GM18505 (cell line): ENCODE measurements around the gene SRRM4.
"Not testable (repeated sequence)": the region's sequence is repeated elsewhere in the genome, so short reads cannot be mapped to it uniquely, and the experiment has no call there.

Experiments
- ATAC-seq: cut with Tn5 transposase; IDR thresholded peaks from one replicate; pipeline ENCODE4 v1.9.1; 2021; ENCODE audit not compliant: unreplicated experiment
- POLR2A ChIP-seq: IDR thresholded peaks from 4 replicates; pipeline ENCODE4 v1.6.1; 2011; ENCODE audit warnings: borderline replicate concordance; ENCODE audit not compliant: insufficient read depth, insufficient read length; ENCODE audit errors: extremely low read depth

Gene SRRM4

DNA sequence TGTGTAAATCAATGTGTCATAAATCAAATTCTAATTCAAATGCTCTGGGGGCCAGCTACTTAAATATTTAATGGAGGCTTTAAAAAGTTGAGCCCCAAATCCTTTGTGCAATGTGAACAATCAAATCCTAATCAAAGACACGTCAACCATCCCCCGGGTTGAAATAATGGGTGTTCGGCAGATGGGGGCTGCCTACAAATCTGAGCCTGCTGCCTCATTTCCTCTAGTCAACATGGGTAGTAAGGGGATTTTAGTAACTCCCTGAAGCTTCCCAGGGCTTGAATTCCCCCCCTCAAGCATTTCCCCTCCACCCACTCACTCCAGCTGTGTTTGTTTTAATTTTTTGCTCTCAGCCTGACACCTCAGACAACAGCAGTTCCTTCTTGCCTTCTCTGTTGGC, 37.8 kb downstream of the SRRM4 start:
- no peak for TF ChIP-seq POLR2A

DNA sequence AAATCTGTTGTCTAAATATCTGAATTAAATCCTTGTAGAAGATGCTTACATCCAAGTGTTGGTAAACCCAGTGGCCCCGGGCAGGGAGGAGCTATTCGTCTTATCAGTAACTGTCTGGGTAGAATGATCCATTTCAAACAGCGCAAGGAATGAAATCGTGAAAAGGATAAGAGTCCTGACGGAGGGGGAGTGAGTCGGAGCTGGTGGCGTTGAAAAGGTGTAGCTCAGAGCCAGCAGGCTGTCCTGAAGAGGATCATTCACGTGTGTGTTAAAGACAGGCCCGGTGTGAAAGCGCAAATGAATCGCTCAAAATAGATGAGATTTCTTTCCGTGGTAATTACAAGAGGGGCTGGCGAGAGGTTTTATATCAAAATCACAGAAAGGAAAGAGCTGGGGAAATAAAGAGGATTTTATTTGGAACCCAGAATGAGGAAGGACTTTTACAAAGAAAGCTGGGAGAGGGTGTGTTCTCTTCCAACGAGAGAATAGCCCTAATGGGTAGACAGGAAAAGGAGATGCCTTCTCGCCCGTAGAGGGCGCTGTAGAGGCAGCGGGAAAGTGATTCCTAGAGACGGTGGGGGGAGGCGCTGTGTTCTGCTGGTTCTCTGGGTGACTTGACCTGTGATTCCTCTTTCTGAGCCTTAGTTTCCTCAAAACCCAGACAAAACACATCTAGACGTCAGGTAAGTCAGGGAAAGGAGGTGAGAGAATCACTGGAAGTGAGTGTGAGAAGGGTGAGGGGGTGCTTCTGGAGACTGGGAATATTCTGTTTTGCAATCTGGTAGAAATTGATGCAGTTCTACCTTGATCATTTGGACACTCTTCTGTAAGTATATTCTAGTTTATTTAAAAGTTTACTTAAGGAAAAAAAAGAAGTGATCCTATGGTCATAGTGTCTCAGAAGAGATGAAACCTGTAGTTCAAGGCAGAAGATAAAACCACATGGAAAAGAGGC, 39.3 kb downstream of the SRRM4 start:
- no peak for TF ChIP-seq POLR2A
- no peak for ATAC-seq

More for the DNA sequence above, 37.8 kb downstream of the SRRM4 start:
- no peak for ATAC-seq

DNA sequence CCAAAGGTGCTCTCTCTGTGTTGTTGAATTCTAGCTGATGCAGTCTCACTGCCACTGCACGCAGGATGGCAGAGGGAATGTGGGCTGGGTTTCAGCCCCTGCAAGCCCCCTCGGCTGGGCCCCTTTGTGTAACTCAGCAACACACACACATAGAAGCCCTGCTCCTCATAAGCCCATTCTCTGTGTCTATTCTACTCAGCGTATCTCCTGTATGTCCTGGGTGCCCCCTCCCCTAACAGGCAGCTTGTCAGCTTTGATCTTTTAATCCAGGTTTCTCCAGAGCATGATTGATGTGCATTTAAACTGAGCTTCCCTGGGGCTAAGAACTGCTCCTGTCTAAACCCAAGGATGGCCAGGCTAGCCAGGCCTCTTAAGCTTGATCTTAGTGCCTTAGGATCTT, 43.0 kb downstream of the SRRM4 start:
- ATAC-seq, result no peak
- TF ChIP-seq POLR2A, result no peak

DNA sequence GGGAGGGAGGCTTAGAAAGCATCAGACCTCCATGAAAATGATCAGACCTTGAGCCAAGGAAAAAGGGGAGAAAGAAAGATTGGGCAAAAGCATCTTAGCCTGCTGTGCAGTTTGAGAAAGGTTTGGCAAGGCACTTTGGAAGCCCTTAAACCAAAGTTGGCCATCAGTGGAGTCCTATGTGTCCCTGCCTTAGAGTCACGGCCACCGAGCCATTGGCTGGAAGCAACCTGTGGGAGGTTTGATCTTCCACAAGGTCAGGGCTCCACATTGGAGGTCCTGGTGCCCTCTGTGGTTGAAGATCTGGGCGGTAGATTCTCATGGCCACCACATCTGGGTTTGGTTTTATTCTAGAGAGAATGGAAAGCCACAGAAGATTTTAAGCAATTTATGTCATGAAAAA, 44.4 kb downstream of the SRRM4 start:
- TF ChIP-seq POLR2A, result no peak
- ATAC-seq, result no peak

GRCh38 chr12:119033332-119033731, 52.0 kb downstream of the SRRM4 start:
- ATAC-seq, result not testable (repeated sequence)

GRCh38 chr12:119036878-119037825, 55.8 kb downstream of the SRRM4 start:
- ATAC-seq, result no peak
- TF ChIP-seq POLR2A, result no peak

DNA sequence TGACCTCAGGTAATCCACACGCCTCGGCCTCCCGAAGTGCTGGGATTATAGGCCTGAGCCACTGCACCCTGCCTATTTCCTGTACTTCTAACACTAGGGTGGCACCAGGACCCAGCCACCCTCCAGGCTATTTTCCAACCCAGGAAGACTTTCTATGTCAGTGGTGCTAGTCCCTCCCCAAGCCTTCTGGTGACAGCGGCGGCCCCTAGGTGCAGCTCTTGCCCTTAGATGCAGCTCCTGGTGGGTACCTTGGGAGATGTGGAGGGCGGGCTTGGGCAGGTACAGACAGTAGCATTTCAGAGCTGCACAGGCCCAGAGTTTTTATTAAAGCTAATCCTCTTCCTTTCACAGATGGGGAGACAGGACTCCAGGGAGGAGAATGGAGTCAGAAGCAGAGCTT, 62.8 kb downstream of the SRRM4 start:
- no peak for TF ChIP-seq POLR2A

DNA sequence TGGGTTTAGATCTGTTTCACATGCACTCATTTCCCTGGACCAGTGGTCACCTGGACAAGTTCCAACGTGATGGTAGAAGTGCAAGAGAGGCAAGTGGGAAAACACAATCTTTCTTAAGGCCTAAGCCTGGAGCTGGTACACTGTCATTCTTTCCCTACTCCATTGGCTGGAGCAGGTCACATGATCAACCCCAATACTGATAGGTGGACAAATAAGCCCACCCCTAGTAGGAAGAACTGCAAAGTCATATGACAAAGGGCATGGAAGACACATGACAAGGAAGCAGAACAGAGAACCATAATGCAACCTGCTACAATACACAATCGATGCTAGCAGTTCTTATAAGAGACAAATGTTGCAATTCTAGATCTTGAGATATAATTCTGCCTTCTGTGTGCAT, 66.3 kb downstream of the SRRM4 start:
- TF ChIP-seq POLR2A, result no peak
- ATAC-seq, result no peak

More for the DNA sequence above, 62.8 kb downstream of the SRRM4 start:
- no peak for ATAC-seq

- no peak for ATAC-seq
- no peak for TF ChIP-seq POLR2A
Measured at GRCh38 chr12:119050663-119051062, 69.3 kb downstream of the SRRM4 start.

- no peak for TF ChIP-seq POLR2A
- ATAC-seq, result no peak
Measured at GRCh38 chr12:119051474-119051873, 70.1 kb downstream of the SRRM4 start.

GRCh38 chr12:119052001-119052400, 70.7 kb downstream of the SRRM4 start:
- no peak for ATAC-seq
- no peak for TF ChIP-seq POLR2A

DNA sequence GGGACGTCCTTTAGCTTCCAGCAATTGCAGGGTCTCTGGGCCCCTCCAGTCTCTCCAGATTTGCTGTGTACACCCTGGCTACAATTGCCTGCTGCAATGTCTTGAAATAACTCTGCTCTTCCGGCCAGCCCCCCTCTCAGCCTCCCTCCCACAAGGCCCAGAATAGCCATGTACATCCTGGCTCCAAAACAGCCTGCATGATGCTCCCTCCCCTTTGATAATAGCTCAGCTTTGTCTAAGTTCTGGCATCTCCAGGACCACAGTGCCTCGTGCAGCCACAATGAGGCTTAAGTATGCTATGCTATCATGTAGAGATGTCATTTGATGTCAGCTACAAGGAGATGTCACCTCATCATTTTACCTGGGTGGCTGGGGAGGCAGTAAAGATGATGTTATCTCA, 74.6 kb downstream of the SRRM4 start:
- no peak for TF ChIP-seq POLR2A
- ATAC-seq, result no peak
